GM12875 (cell line): ENCODE data around the gene SLC40A1.

Experiments used
- H3K4me3 ChIP-seq: one replicate; pipeline ENCODE4 v1.5.1; 2011; ENCODE audit warnings: low read depth, low read length, control low read depth
- TF ChIP-seq, protein P1 (sequence below): IDR thresholded peaks from 2 replicates; pipeline ENCODE4 v1.5.1; 2011; ENCODE audit warnings: low read depth, mild to moderate bottlenecking, control low read depth, inconsistent platforms, low read length, moderate library complexity, borderline replicate concordance; ENCODE audit not compliant: insufficient read depth

The SLC40A1 gene

DNA sequence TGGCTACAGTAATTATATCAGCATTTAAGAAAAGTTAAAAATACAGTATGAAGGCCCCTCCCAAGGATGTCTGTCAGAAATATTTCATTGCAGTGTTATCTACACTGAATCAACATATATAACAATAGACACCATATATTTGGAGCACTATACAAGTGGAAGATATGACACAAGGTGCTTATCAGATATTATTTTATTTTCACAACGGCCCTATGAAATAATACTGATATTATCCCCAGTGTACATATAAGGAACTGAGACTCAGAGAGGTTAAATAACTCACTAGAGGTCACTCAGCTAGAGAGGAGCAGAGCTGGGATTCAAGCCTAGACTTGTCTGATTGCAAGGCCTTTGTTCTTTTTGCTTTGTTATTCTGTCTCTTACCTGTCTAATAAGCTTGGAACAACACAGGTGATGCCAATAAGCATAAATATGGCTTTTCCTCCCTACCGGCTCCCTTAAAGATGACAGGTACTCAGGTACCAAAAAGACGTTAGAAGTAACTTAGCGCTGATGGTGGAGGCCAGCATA, 4.7 kb upstream of the SLC40A1 start:
- no peak overlapping the region for H3K4me3 ChIP-seq
- TF ChIP-seq, protein P1, sequence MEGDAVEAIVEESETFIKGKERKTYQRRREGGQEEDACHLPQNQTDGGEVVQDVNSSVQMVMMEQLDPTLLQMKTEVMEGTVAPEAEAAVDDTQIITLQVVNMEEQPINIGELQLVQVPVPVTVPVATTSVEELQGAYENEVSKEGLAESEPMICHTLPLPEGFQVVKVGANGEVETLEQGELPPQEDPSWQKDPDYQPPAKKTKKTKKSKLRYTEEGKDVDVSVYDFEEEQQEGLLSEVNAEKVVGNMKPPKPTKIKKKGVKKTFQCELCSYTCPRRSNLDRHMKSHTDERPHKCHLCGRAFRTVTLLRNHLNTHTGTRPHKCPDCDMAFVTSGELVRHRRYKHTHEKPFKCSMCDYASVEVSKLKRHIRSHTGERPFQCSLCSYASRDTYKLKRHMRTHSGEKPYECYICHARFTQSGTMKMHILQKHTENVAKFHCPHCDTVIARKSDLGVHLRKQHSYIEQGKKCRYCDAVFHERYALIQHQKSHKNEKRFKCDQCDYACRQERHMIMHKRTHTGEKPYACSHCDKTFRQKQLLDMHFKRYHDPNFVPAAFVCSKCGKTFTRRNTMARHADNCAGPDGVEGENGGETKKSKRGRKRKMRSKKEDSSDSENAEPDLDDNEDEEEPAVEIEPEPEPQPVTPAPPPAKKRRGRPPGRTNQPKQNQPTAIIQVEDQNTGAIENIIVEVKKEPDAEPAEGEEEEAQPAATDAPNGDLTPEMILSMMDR: no peak

DNA sequence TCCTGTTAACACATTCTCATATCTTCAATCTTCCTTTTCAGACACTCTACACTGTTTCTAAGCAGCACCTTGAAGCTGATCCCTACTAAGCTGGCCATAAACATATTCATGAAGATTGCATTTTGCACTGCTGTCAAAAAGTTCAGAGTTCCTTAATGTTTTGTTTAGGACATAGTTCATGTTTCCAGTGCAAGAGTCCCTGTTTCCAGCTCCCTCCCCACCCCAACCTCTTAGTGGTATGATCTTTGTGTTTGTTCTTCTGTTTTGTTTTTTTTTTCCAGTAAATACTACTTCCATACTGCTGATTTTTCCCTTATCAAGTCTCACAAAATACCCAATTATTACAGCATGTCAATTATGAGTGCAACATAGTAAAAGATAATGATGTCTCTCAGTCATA, 4.1 kb upstream of the SLC40A1 start:
- TF ChIP-seq, protein P1: no peak
- no peak overlapping the region for H3K4me3 ChIP-seq

DNA sequence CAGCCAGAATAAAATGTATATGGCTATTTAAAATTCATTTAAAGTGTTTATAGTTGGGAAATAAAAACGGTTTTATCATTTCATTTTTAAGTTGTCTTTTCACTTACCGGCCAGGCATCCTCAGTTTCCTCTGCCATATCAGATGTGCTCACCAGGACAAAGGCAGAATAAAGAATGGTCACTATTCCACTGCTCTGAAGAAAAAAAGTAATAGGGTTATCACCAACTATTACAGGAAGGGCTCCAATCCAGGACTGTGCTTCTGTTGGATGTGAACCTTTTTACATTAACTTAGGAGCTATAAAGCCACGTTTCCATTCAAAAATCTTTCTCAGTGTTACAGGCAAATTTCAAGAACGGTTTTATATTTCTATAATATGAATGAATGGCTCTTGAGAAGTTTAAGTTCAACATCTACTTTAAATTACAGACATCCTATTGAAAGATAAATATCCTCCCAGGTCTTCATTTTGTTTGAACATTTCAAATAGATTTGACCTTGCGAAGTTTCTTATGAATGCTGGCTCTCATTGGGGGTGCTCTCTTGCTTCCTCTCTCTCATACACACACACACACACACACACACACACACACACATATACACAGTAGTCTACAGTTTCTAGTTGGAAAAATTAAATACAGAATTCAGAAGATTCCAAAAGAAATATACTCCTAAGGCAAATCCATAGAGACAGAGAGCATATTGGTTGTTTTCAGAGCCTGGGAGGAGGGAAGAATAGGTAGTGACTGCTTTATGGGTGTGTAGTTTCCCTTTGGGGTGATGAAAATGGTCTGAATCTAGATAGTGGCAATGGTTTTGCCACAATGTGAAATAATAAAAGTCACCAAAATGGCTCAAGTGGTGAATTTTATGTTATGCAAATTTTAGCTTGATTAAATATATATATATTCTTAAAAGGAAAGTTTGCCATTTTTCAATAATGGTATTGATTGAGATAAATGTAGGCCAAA, 2.9 kb upstream of the SLC40A1 start:
- H3K4me3 ChIP-seq: no peak overlapping the region

DNA sequence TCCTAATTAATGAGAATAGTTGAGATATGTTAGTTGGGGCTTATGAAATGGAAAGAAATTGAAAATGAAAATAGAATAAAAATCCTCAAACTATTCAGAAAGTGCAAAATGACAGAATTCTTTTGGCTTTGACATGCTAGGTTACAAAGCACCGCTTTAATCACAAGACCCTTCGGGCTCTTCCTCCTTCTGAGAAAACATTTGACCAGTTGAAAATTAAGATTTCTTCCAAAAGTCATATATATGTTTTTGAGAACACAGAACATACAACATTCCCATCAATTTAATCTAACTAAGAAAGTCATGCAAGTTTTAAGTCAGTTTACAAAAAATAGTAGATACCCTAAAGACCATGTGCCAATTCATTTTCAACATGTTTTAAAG, 2.2 kb upstream of the SLC40A1 start:
- H3K4me3 ChIP-seq: no peak overlapping the region
- TF ChIP-seq, protein P1: no peak

More for the DNA sequence above, 2.9 kb upstream of the SLC40A1 start:
- TF ChIP-seq, protein P1: no peak

DNA sequence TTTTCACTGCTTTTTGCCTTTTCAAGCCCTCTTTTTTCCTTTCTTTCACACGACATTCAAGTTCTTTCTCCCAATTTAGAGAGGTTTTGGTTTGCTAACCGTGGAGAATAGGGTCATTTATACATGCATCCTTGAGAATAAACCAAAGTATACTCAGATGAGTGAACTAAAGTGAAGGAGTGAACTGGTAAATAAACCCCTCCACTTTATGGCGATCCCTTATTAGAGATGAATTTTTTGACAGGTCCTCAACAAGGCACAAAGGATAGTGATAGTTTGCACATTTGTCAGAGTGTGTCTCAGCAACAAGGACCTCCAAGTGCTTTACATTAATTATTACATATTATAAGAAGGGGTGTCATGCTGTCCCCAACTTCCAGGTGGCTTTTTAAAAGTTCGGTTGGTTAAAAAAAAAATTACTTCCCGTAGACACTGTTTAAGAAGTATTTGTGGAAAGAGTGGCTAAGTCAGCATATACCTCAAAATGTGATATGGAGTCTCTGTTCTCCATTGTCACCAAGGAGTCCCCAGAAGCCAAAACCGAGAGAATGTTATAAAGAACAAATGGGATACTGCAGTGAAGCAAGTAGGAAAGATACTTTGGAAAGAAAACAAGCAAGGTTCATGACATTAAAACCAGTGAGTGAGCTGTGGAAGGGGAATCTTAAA, 1.7 kb upstream of the SLC40A1 start:
- no peak overlapping the region for H3K4me3 ChIP-seq
- TF ChIP-seq, protein P1: no peak

DNA sequence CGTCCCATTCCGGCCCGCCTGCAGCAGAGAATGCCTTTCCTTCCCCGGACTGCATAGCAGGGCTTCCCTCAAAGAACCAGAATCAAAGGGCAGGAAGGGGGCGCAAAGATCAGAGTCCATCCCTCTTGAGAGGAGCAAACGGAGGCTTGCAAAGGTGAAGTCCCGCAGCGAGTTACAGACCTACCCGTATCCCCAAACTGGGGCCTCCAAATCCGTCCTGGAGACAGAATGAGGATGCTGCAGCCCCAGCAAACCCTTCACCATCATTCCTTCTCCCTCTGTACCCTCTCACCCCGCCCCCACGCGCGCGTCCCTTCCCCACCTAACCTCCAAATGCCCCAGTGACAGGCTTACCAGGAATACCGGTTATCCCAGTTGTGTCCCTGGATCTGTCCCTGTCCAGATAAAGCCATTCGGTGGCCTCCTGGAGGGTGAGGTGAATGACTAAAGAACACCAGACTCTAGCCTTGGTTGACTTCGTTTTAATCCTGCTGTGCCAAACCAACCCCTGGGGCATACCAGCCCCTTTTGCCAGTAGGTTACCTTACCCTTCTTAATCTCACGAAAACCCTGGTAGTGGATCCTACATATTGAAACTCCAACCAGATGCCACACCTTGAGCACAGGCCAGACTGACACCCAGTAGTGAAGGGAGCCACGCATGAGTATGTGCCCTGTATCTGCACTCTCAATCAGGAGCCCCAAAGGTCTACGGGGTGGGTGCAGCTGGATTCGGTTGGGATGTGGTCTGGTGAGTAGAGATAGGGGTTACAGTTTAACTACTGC, 961 bp upstream of the SLC40A1 start:
- TF ChIP-seq, protein P1: no peak

More for the DNA sequence above, 961 bp upstream of the SLC40A1 start:
- H3K4me3 ChIP-seq: no peak overlapping the region
